GM21390 (cell line): ENCODE data around the gene SRP19.
A peak's percentile ranks its signal among the peaks of the same experiment; 100 is the strongest.
"Not testable (repeated sequence)": the region's sequence is repeated elsewhere in the genome, so short reads cannot be mapped to it uniquely, and the experiment has no call there.

Experiments used
- ATAC-seq: cut with Tn5 transposase; IDR thresholded peaks from one replicate; pipeline ENCODE4 v1.9.1; 2021; ENCODE audit not compliant: unreplicated experiment

Gene SRP19

GRCh38 chr5:112860929-112861637 lies at the start of gene SRP19:
Gene SRP19 (plus strand): TSS chr5:112861287. CDS start chr5:112861377, 90 bp downstream.
- peak; percentile 97 for ATAC-seq

DNA sequence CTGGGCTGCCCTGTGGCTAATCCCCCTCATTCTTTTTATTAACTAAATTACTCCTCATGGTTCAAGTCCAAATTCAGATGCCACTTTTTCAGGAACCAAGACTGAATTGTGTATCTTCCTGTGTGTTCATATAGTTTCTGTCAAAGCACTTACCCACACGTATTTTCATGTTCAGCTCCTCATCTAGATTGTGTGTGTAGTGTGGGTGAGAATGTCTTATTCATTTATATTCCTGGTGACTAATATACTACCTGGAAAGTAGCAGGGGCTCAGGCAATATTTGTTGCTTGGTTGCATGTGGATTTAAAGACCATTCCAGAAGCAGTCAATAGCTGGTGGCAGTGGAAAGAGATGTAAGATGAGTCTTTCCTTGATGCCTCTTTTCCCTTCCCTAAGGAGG lies 48.5 kb upstream of the SRP19 start:
- no peak for ATAC-seq

GRCh38 chr5:112820246-112820645 lies 40.8 kb upstream of the SRP19 start:
- no peak for ATAC-seq

DNA sequence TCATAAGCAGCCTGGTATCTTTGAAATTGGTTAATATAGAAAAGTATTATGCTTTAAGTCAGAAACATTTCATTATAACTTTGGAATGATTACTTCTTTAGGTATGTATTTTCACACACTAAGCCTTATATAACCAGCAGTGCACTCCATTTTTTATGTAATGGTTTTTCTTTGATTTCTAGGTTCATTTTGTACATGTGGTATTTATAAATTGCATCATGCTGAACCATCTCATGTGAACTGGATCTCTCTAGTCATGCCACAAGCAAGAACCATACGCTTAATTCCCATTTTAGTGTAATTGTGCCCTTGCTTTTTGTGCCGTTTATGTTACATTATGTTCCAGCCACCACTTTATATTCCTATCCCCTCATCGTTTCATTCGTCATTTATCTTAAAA lies 38.6 kb upstream of the SRP19 start:
- no peak for ATAC-seq

DNA sequence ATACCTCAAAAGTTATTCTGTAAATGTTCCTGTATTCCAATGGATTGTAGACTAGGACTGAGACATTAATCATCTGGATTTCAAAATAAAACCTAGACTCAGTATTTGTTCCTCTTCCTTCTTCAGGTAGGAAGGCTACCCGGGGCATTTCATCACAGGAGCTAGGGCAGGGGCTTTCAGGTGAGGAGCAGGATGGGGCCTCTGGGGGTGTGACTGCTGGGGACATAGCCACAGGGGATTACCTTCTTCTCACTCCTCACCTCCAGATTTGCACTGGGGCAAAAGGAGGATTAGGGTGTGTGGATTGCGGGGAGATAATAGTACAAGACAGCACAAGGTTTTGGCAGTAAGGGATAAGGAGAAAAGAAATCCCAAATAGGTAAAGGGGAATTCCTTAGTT lies 37.9 kb upstream of the SRP19 start:
- no peak for ATAC-seq

GRCh38 chr5:112823656-112824055 lies 37.4 kb upstream of the SRP19 start:
- no peak for ATAC-seq

DNA sequence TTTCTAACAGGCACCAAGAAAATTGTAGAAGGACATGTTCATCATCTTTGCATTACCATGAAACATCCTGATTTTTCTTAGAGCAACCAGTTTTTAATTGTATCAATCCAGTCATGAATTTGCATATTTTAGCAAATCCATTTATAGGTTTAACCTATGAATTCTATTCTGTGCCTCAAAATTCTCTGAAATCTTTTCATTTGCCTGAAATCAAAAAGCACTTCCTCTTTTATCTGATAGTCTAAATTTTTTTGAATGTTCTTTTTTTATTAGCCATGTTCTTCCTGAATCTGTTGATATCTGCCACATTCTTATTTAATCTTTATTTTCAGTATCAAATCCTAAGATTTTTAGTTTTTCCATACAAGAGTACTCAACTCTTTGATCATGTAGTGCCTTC lies 36.9 kb upstream of the SRP19 start:
- no peak for ATAC-seq

DNA sequence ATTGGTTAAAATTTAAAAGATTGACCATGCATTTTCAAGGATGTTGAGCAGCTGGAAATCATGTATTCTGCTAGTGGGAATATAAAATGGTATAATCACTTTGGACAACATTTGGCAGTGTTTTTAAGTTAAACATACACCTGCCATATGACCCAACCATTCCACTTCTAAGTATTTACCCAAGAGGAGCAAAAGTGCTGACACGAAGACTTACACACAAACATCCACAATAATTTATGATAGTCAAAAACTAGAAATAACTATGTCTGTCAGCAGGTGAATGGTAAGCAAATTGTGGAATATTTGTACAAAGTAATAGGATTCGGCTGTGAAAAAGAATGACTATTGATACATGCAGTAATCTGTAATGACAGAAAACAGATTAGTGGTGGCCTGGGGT lies 30.7 kb upstream of the SRP19 start:
- ATAC-seq = no peak

GRCh38 chr5:112833971-112834370 lies 27.1 kb upstream of the SRP19 start:
- ATAC-seq = no peak

- ATAC-seq = no peak
Measured at GRCh38 chr5:112844489-112844888, 16.6 kb upstream of the SRP19 start.

- ATAC-seq = no peak
Measured at GRCh38 chr5:112846556-112846955, 14.5 kb upstream of the SRP19 start.

DNA sequence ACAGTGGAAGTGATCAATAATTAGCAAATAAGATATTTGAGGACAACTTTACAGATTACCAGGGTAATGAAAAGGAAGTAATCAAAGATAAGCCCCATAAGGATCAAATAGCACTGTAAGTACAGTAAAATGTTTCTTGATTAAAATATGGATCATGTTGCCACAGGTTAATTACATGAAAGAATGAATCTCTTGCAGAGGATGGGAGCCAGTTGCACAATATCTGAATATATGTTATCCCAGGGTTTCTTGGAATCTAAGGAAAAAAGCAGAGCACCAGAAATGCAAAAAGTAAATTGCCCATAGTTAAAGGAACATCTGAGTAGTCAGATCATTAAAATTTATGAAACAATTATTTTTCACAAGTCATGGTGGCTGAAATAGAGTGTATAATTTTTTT lies 13.8 kb upstream of the SRP19 start:
- no peak for ATAC-seq

- peak; percentile 100 for ATAC-seq
Measured at GRCh38 chr5:112848116-112848811, 12.8 kb upstream of the SRP19 start.

GRCh38 chr5:112849912-112850311 lies 11.2 kb upstream of the SRP19 start:
- no peak for ATAC-seq

DNA sequence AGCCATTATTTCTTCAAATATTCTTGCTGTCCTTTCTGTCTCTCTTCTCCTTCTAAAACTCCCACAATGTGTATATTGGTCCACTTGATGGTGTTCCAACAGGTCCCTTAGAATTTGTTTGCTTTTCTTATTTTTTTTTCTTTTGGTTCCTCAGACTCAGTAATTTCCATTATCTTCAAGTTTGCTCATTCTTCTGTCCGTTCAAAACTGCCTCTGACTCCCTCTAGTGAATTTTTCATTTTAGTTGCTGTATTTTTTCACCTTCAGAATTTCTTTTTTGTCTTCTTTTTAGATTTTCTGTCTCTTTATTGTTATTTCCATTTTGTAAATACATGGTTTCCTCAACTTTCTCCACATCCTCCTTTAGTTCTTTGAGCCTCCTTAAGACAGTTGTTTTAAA lies 6.4 kb upstream of the SRP19 start:
- no peak for ATAC-seq

DNA sequence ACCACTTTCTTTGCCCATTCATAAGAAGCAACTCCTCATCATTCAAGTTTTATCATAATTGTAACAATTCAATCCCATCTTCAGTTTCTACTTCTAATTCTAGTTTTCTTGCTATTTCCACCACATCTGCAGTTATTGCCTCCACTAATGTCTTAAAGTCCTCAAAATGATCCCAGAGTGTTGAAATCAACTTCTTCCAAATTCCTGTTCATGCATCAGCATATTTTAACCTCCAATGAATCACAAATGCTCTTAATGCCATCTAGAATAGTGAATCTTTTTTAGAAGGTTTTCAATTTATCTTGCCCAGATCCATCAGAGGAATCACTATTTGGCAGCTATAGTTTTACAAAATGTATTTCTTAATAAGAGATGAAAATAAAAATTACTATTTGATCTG lies 3.2 kb upstream of the SRP19 start:
- no peak for ATAC-seq

DNA sequence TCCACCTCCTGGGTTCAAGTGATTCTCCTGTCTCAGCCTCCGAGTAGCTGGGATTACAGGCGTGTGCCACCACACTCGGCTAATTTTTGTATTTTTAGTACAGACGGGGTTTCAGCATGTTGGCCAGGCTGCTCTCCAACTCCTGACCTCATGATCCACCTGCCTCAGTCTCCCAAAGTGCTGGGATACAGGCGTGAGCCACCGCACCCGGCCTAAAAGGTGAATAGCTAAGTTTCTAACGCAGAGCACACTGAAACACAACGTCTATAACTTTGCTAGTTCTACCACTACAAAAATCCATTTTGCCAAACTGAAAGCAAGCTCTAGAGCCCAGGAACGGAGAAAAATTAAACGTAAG lies 537 bp upstream of the SRP19 start:
- ATAC-seq = not testable (repeated sequence)

DNA sequence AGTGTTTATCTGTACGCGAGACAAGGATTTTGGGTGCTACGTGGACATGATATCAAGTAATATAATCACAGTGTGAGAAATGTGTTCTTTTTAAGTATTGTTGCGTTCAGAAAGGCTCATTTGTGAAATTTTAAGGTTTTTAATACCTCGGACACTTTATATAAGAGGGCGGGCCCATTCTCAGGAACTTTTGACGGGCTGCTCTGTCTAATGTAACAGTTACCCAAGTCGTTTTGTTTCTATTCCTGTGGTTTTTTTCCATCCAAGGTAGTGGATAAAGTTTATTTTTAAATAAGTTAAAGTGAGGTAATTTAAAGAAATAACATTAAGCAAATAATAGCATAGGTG lies 525 bp downstream of the SRP19 start:
- no peak for ATAC-seq

- no peak for ATAC-seq
Measured at GRCh38 chr5:112862085-112862484, 998 bp downstream of the SRP19 start.

DNA sequence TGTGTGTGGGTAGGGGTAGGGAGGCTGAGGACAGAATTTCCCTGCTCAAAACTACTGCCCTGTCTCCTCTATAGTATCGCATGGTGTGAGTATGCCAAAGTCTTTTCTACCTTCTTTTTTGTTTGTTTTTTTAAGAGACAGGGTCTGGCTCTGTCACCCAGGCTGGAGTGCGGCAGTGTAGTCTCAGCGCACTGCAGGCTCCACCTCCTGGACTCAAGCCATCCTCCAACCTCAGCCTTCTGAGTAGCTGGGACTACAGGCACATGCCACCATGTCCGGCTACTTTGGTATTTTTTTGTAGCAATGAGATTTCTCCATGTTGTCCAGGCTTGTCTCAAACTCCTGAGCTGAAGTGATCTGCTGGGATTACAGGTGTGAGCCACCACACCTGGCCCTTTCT lies 2.5 kb downstream of the SRP19 start:
- no peak for ATAC-seq

DNA sequence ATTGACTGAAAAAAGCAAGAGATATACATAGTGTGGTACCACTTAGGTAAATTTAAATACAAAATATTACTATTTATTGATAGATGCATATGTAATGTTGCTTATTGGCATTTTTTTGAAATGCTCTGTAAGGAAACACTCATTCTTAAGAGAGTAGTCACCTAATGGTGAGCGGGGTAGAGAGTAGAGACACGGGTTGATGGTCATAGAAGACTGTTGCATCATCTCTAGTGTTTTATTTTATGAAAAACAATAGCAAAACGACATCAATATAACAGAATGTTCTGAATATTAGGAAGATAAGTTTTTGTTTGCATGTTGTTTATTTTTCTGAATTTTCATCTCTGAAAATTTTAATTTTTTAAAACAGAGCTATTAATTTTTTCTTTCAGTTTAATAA lies 4.0 kb downstream of the SRP19 start:
- ATAC-seq = no peak

GRCh38 chr5:112866739-112867138 lies 5.7 kb downstream of the SRP19 start:
- no peak for ATAC-seq

GRCh38 chr5:112867411-112867810 lies 6.3 kb downstream of the SRP19 start:
- ATAC-seq = no peak
